HL-60/S4 treated with phorbol 12-myristate 13-acetate at 8.2 ng/mL for 4 days and 3 days (cell line): ENCODE data around the gene GJA9.
"Not testable (repeated sequence)": the region's sequence is repeated elsewhere in the genome, so short reads cannot be mapped to it uniquely, and the experiment has no call there.

Experiments used
- in situ Hi-C: fragments of 300-500 bp; cut with MboI; formaldehyde crosslinking; loops from 2 replicates; pipeline ENCODE4 v1.15.0; 2022; ENCODE audit warnings: low sequenced_read_pairs

Gene GJA9

DNA sequence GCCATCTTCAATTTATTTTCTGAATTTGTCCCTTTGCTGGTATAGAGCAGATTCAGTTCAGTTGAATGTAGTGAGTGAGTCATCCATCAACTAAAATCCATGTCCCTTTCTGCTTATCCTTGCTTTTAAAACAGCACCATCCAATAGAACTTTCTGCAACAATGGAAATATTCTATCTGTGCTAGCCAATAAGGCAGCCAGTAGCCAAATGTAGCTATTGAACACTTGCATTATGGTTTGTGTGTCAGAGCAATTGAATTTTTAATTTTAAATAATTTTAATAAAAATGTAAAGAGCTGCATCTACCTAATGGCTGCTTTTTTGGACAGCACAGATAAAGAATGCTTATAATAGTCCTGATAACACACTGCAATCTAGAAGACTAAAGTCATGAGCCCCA lies at the start of gene GJA9:
Gene GJA9, minus strand, starts transcription at position 101 of the 400 bp plus-strand sequence. CDS start 5,489 bp downstream, outside the sequence.
- in situ Hi-C loops, result no loop called here

DNA sequence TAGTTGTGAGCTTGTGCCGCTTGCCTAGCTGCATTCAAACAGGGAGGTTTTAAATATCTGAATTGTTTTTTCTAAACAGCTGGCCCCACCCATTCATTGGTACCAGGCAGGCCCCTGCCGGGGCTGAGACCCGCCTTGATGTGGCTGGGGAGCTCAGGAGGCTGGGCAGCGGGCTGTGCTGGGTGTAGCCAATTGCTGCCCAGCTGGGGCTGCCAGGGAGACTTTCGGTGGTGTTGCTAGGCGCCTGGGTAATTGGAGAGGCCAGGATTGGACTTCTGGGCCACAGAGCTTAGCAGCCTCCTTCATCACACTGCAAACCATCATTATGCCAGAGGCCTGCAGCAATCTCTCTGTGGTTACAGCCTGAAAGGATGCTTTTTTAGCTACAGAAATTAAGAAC lies 48.1 kb upstream of the GJA9 start:
- in situ Hi-C loops, result no loop called here

DNA sequence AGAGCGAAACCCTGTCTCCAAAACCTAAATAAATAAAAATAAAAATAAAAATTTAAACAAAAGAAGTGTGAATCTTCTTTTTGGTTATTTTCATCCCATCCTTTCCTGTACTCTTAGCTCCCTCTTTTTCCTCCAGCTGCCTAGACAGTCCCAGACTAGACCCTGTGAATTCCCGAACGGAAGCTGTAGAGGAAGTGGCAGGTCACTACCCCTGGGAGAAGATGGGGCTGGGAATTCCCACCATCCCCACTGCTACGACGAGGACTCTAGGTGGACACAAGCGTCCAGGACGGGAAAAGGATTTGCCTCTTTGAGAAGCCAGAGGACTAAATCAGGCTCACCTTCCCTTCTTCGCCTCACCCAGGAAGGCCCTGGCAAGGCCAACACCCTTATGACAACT lies 47.7 kb upstream of the GJA9 start:
- in situ Hi-C loops, result no loop called here

DNA sequence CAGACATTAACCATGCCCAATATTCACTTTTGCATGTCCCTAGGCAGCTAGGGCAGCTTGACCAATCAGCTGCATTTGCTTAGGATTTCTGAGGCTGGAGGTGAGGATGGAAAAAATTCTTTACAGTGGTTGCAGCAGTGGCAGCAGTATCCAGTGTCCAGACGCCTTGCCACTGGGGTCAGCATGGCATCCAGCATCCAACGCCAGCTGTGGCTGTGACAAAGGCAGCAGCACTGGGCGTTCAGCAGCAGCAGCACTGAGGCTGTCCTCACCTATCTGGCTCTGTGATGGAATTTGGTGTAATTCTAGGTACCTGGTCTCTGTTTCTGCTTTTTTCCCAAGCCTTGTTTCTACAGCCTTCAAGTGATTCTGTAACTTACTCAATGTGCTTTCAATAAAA lies 44.7 kb upstream of the GJA9 start:
- in situ Hi-C loops, result no loop called here

DNA sequence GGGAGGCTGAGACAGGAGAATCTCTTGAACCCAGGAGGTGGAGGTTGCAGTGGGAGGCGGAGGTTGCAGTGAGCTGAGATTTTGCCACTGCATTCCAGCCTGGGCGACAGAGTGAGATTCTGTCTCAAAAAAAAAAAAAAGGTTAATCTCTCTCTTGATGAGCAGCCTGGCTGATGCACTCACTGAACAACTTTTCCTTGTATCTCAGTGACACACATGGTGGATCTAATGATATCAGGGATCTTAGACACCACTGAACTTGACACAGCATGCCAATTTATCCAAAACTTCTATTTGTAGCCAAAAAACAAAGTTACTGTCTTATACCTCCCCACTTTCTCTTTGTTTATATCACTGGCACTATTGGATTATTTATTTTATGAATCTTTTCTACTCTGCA lies 44.0 kb upstream of the GJA9 start:
- in situ Hi-C loops, result no loop called here

DNA sequence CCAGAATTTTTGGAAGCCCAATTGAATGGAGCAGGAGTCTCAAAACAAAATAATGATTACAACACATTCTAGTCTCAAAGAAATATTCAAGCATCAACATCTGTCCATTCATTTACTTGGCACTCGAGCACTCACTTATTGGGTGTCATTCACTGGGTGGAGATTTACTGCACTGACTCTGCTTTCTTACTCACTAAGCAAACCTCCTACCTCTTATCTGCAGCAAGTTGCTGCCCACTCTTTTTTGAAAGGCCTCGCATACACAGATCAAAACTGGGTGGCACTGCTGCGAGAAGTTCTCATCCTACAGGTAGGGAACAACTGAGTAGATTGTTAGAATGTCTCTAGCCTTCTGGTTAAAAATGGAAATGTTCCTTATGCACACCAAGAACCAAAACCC lies 42.2 kb upstream of the GJA9 start:
- in situ Hi-C loops, result no loop called here

DNA sequence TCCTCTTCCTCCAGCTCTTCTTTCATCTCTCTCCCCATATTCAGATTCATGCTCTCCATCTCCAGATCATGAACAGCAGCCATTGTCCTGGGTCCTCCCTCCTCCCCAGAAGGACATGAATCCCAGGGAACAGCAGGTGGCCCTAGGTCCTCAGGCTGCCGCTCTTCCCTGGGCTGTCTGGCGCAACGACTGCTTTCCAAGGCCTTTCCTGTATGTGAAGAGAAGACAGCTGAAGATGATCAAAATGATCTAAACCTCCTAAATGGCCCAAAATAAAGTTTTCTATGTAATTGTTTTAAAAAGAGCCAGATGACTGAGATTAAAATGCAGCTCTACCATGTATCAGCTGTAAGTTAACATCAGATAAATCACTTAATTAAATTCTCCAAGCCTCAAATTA lies 37.7 kb upstream of the GJA9 start:
- in situ Hi-C loops, result no loop called here

DNA sequence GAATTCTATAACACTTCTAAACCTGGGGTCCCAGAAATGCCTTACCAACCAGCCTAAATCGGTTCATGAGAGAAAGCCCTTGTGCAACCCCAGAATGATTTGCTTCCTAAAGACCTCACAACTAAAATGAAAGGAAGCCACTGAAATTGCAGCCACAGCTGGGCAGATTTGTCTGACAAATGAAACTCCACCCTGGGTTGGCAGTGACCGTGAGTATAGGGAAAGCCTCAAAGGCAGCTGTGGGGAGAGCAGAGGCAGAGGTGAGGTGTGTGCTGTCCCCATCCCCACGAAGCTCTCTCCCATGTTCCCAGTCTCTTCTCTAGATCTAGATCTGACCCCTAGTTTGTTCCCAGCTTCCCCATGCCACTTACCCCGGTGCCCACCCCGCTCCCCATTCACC lies 37.2 kb upstream of the GJA9 start:
- in situ Hi-C loops, result no loop called here

DNA sequence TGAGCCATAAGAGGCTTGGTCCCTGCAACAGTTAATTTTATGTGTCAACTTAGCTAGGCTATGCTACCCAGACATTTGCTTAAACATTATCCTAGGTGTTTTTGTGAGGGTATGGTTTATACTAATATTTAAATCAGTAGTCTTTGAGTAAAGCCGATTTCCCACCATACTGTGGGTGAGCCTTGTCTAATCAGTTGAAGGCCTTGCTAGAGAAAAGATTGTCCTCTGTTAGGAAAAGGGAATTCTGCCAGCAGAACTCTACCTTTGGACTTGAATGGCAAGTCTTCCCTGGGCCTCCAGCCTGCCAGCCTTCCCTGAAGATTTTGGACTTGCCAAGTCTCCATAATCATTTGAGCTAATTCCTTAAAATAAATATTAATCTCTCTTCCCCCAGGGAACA lies 36.4 kb upstream of the GJA9 start:
- in situ Hi-C loops, result no loop called here

DNA sequence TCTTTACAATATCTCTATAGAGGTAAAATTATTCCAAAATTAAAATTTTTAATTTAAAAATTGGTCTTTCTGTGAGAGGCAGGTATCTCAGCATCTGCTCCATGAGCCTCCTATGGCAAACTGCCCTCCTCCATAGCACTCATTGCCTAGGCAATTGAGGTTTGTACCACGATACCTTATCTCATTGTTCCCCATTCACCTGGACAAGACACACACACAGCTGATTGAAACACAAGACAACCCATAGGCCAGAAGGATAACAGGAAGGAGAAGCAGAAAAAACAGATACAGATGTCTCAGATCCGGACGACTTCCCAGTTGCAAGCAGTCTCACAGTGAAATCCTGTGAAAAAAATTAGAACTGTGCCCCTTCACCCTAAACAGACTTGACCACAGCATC lies 36.0 kb upstream of the GJA9 start:
- in situ Hi-C loops, result no loop called here

DNA sequence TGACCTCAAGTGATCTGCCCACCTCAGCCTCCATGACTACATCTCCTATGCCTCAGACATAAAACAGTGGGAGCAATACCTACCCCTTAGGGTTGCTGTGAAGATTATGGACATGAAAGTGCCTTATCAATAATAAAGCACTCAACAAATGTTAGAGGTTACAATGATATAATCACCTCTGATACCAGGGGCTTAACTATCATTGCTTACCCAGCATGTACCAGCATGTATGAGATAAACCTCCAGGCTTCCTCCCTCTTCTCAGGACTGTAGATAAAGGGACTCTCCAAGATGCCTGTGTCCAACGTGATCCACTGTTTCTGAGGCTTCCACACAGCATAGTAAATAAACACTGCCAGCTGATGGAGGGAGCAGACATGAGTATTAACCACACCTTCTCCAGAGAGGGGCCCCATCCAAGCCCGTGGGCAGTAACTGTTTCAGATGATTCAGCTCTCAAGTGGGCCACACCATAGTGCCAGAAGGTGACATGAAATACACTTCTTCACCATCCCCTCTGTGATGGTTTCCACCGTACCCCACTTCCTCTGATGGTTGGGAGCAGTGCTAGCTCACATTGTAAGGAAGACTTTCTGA lies 34.1 kb upstream of the GJA9 start:
- in situ Hi-C loops, result no loop called here

DNA sequence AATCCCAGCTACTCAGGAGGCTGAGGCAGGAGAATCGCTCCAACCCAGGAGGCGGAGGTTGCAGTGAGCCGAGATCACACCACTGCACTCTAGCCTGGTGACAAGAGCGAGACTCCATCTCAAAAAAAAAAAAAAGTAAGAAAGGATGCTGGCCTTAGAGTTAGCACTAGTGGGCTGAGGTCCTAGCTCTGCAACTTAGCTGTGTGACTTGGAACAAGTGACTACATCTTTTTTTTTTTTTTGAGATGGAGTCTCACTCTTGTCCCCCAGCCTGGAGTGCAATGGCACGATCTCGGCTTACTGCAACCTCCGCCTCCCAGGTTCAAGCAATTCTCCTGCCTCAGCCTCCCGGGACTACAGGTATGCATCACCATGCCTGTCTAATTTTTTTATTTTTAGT lies 33.5 kb upstream of the GJA9 start:
- in situ Hi-C loops, result not testable (repeated sequence)

DNA sequence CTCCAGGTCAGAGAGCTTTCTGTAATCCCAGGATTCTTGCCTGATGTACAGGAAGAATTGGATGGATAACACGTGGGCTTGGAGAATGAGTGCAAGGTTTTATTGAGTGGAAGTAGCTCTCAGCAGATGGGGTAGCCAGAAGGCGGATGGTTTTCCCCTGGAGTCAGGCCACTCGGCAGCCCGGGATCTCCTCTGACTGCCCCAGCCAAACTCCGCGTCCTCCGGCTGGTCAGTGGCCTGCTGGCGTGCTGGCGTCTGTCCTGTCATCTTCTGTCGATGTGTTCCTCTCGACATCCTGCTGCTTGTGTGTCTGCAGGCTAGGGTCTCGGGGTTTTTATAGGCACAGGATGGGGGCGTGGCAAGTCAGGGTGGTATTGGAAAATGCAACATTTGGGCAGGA lies 27.4 kb upstream of the GJA9 start:
- in situ Hi-C loops, result no loop called here

DNA sequence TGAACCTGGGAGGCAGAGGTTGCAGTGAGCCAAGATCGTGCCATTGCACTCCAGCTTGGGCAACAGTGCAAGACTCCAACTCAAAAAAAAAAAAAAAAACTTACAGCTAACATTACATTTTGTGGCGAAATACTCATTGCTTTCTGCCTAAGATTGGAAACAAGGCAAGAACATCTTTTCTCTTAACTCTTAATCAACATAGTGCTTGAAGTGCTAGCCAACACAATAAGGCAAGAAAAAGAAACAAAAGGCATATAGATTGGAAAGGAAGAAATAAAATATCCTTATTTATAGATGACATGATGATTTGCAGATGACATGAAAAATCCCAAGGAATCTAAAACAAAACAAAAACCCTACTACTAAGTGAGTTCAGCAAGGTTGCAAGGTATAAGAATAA lies 24.6 kb upstream of the GJA9 start:
- in situ Hi-C loops, result no loop called here

DNA sequence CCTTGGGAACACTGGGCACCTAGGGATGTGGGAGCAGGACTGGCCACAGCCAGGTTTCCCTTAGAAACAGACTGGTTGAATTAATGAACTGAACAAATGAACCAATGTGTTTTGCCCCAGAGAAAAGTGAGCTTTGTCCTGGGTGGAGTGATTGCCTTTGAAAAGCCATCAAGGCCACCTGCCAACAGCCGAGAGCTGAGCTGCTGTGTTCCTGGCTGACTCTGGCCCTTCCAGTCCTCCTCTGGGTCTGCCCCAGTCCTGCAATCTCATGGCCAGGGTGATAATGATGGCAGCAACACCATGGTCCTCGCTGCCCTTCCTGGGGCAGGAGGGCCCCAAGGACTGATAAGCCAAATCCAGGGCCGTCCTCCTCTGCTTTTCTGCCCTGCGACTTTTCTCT lies 18.2 kb upstream of the GJA9 start:
- in situ Hi-C loops, result no loop called here

DNA sequence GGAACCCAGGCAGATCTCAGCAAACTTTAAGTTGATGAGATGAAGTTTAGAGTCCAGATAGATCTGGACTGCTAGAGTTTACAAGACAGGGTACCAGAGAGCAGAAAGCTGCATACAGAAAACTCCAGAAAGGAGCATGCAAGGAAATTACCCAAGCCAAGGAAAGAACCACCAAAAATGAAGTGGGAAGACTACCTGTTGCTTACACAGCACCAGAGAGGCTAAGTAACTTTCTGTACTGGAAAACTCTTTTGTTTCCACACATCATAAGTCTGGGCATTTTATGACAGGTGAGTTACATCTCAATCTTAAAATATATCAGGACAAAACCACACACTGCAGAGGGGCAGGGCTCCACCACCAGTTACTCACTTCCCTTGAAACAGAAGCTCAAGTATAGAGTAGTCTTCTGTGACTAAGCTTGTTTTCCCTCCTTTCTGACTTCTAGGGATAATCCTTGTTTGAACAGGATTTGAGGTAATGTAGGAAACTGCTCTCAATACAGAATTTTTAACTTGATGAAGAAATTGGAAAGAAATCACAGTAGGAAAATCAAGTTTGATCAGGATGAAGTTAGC lies 17.4 kb upstream of the GJA9 start:
- in situ Hi-C loops, result no loop called here

DNA sequence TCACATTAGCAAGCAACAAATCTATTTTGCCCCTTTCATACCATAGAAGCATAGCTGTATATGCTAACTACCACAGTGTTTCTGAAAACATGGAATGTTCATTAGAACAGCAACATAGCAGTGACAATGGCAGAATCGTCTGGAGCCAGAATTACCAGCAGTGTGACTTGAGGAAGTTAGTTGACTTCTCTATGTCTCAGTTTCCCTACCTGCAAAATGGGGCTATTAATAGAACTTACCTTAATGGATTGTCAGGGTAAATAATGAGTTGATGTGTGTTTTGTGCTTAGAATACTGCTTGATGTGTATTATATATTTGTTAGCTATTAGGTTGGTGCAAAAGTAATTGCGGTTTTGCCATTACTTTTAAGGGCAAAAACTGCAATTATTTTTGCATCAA lies 14.8 kb upstream of the GJA9 start:
- in situ Hi-C loops, result no loop called here

DNA sequence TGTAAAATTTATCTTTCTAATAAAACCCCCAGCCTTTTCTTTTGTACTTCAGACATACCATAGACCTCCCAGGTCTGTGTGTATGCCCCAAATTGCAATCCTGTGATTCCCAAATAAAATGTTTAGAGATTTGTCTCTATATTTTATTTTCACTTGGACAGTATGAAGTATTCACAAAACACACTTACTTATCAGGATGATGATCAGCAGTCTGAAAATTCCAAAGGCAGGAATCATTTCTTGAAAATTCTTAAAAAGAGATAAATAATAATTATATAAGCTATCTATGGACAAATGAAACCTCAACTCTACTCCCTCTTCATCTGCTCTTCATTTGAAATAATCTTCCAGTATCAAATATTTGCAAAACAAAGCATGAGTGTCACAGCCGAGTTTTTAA lies 11.6 kb upstream of the GJA9 start:
- in situ Hi-C loops, result no loop called here

DNA sequence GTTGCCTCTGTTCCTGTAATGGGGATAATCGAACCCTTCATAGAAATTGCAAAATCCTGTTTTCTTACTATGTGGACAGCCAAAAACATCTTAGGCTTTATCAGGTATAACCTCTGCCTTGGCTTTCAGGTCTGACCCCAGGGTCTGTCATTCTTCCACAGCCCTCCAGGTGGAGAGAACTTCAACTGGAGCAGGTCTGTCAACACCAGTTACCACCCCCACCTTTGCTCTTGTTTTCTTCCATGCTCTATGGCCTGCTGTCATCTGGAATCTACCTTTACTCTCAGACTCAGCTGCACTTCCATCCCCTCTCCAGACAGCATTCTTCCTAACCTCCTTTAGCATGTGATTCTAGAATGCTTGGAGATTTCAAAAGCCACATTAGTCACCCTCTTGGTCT lies 10.4 kb upstream of the GJA9 start:
- in situ Hi-C loops, result no loop called here

DNA sequence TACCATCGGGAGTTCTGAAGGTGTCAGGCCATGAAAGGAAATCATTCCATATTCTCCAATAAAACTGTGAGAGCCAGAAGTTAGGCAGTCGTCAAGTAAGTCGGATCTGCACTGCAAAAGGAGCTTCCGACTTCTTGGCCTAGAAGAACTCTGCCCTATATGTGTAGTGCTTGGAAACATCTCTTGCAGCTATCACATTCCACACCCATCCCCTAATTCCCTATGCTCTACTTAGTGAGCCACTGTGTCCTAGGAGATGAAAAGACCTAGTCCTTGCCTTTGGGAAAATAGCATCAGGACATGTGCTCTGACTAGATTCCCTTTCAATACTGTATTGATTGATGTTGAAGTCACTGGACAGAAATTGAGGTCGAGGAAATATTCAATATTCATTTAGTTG lies 8.2 kb upstream of the GJA9 start:
- in situ Hi-C loops, result no loop called here

DNA sequence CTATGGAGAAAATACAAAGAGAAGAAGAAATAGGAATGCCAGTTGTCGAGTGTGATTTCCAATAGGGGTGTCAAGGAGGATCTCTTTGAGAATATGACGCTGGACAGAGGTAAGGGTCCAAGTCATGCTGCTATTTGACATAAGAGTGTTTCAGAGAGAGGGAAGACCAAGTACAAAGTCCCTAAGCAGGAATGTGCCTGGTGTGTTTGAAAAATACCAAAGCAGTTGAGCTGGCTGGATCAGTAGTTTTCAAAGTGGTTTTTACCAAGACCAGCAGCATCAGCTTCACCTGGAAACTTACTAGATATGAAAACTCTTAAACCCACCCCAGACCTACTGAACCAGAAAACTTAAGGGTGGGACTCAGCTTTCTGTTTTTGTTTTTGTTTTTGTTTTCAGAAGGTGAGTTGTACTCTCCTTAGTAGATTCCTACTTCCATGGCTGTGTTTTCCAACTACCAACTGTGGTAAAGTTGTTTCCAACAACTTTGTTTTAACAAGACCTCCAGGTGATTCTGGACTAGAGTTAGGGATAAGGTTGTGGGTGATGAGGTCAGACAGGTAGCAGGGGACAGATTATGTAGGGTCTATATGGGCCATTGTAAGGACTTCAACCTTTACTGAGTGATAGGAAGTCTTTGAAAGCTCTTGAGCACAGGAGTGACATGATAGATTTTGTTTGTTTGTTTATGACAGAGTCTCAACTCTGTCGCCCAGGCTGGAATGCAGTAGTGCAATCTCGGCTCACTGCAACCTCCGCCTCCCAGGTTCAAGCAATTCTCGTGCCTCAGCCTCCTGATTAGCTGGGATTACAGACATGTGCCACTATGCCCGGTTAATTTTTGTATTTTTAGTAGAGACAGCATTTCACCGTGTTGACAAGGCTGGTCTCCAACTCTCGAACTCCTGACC lies 7.3 kb upstream of the GJA9 start:
- in situ Hi-C loops, result no loop called here

DNA sequence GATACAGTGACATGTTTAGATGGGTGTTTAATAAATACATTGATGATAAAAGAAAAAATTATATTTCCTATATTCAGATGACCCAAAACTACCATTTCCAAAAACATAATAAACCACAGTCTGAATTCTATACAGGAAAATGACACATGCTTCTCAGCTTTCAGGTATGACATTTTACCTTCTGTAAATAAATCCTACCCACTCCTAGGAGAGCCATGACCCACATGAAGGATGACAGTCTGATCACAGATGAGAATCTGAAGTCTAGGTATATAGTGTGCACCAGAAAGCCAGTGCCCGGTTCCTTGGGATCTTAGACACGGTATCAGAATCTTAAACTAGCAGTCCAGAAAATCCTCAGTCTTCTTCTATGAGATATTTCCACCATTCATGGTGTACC lies 3.7 kb upstream of the GJA9 start:
- in situ Hi-C loops, result no loop called here
